ENCODE results near the gene C1orf198. TPM values are rescaled to one million over a fixed set of nuclear protein-coding genes. Genes with fewer than 3 reads are reported as not detected.

C1orf198 gene
- total RNA-seq, 1 donor from 2014 or later = 27.3 TPM

DNA sequence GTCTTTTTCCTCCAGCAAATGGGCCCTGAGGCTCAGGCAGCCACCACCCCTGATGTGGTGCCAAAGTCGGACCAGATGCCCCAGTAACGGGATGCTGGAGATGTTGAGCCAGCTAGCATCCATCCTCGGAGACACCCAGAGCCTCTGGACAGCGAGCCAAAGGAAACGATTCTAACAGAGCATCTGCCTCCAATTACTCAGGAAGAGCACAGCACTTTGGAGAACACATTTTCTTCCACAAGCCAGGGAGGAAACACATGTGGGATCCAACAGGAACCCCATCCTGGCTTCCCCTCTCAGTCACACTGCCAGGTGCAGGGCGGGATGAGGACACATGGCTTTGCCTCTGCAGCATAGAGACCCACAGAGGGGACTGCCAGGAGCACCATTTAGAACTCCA lies 44.9 kb downstream of the C1orf198 start:
- Mint-ChIP-seq H3K4me3 (ENCODE audit: unreplicated experiment) (no peak overlapping the region), H3K27me3 (ENCODE audit: unreplicated experiment) (peaks cover 9% of the 10 kb centered on the region), H3K36me3 (ENCODE audit: unreplicated experiment) (peaks cover 4% of the 10 kb centered on the region), H3K4me1 (ENCODE audit: low read depth, unreplicated experiment) (peaks cover 45% of the 10 kb centered on the region), H3K9me3 (ENCODE audit: unreplicated experiment) (peaks cover 12% of the 10 kb centered on the region), H3K27ac (ENCODE audit: unreplicated experiment) (no peak overlapping the region)
- TF ChIP-seq, protein P1, sequence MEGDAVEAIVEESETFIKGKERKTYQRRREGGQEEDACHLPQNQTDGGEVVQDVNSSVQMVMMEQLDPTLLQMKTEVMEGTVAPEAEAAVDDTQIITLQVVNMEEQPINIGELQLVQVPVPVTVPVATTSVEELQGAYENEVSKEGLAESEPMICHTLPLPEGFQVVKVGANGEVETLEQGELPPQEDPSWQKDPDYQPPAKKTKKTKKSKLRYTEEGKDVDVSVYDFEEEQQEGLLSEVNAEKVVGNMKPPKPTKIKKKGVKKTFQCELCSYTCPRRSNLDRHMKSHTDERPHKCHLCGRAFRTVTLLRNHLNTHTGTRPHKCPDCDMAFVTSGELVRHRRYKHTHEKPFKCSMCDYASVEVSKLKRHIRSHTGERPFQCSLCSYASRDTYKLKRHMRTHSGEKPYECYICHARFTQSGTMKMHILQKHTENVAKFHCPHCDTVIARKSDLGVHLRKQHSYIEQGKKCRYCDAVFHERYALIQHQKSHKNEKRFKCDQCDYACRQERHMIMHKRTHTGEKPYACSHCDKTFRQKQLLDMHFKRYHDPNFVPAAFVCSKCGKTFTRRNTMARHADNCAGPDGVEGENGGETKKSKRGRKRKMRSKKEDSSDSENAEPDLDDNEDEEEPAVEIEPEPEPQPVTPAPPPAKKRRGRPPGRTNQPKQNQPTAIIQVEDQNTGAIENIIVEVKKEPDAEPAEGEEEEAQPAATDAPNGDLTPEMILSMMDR (IDR thresholded peaks at IDR 0.05; ENCODE audit: partially characterized antibody, unreplicated experiment) = no peak
- no peak for DNase-seq

GRCh38 chr1:230822092-230822581 lies 46.2 kb downstream of the C1orf198 start:
- Mint-ChIP-seq H3K9me3 (ENCODE audit: unreplicated experiment) (peaks cover 11% of the 10 kb centered on the region), H3K27ac (ENCODE audit: unreplicated experiment) (no peak overlapping the region), H3K4me3 (ENCODE audit: unreplicated experiment) (no peak overlapping the region), H3K36me3 (ENCODE audit: unreplicated experiment) (no peaks in the 10 kb centered on the region), H3K27me3 (ENCODE audit: unreplicated experiment) (peaks cover 9% of the 10 kb centered on the region), H3K4me1 (ENCODE audit: low read depth, unreplicated experiment) (peaks cover 38% of the 10 kb centered on the region)
- no peak for DNase-seq
- TF ChIP-seq, protein P1 (IDR thresholded peaks at IDR 0.05; ENCODE audit: partially characterized antibody, unreplicated experiment) = no peak

GRCh38 chr1:230821346-230821745 lies 47.0 kb downstream of the C1orf198 start:
- H3K4me1 Mint-ChIP-seq (ENCODE audit: low read depth, unreplicated experiment) = peaks cover 31% of the 10 kb centered on the region
- H3K9me3 Mint-ChIP-seq (ENCODE audit: unreplicated experiment) = peaks cover 11% of the 10 kb centered on the region
- TF ChIP-seq, protein P1 (IDR thresholded peaks at IDR 0.05; ENCODE audit: partially characterized antibody, unreplicated experiment) = no peak
- no peak for DNase-seq
- no peak overlapping the region for H3K27ac Mint-ChIP-seq (ENCODE audit: unreplicated experiment)
- no peaks in the 10 kb centered on the region for H3K36me3 Mint-ChIP-seq (ENCODE audit: unreplicated experiment)
- H3K27me3 Mint-ChIP-seq (ENCODE audit: unreplicated experiment) = peaks cover 9% of the 10 kb centered on the region
- H3K4me3 Mint-ChIP-seq (ENCODE audit: unreplicated experiment) = no peak overlapping the region

- no peaks in the 10 kb centered on the region for H3K36me3 Mint-ChIP-seq (ENCODE audit: unreplicated experiment)
- peaks cover 5% of the 10 kb centered on the region for H3K27me3 Mint-ChIP-seq (ENCODE audit: unreplicated experiment)
- H3K9me3 Mint-ChIP-seq (ENCODE audit: unreplicated experiment) = peaks cover 5% of the 10 kb centered on the region
- H3K4me1 Mint-ChIP-seq (ENCODE audit: low read depth, unreplicated experiment) = peaks cover 24% of the 10 kb centered on the region
- DNase-seq = no peak
- H3K27ac Mint-ChIP-seq (ENCODE audit: unreplicated experiment) = no peak overlapping the region
- H3K4me3 Mint-ChIP-seq (ENCODE audit: unreplicated experiment) = no peak overlapping the region
- TF ChIP-seq, protein P1 (IDR thresholded peaks at IDR 0.05; ENCODE audit: partially characterized antibody, unreplicated experiment) = no peak
These were observed 47.8 kb downstream of the C1orf198 start for GRCh38 chr1:230820568-230820967.

- TF ChIP-seq, protein P1 (IDR thresholded peaks at IDR 0.05; ENCODE audit: partially characterized antibody, unreplicated experiment) = no peak
- H3K27me3 Mint-ChIP-seq (ENCODE audit: unreplicated experiment) = peaks cover 3% of the 10 kb centered on the region
- H3K36me3 Mint-ChIP-seq (ENCODE audit: unreplicated experiment) = no peaks in the 10 kb centered on the region
- no peak overlapping the region for H3K27ac Mint-ChIP-seq (ENCODE audit: unreplicated experiment)
- H3K4me3 Mint-ChIP-seq (ENCODE audit: unreplicated experiment) = no peak overlapping the region
- DNase-seq = no peak
- peaks cover 2% of the 10 kb centered on the region for H3K9me3 Mint-ChIP-seq (ENCODE audit: unreplicated experiment)
- H3K4me1 Mint-ChIP-seq (ENCODE audit: low read depth, unreplicated experiment) = peaks cover 18% of the 10 kb centered on the region
These were observed 48.3 kb downstream of the C1orf198 start for GRCh38 chr1:230819976-230820375.
